ENCODE data around the gene NOP53. TPM values are rescaled to one million over a fixed set of nuclear protein-coding genes. Genes with fewer than 3 reads are reported as not detected.

NOP53 gene
- total and polyA plus RNA-seq, 4 donors = 146 to 498 (median 193) TPM

- Histone ChIP-seq H3K27ac (ENCODE audit: low read depth in 1 of 2, low read length in 1 of 2) (no peak overlapping the region), H3K9ac (ENCODE audit: insufficient read depth in 1 of 2, low read length in 2 of 2) (no peak overlapping the region), H3K4me3 (no peak overlapping the region), H3K36me3 (ENCODE audit: control insufficient read depth in 4 of 4, insufficient read depth in 4 of 4, low read length in 4 of 4) (peaks cover 0 to 7% (median 4%) of the 10 kb centered on the region in 4 donors), H3K9me3 (ENCODE audit: control insufficient read depth in 4 of 4, insufficient read depth in 3 of 4, low read length in 3 of 4) (no peaks in the 10 kb centered on the region), H3K4me1 (ENCODE audit: control insufficient read depth in 5 of 5, insufficient read depth in 5 of 5, low read length in 5 of 5) (no peaks in the 10 kb centered on the region), H3K27me3 (ENCODE audit: control insufficient read depth in 3 of 3, insufficient read depth in 3 of 3, low read length in 2 of 3) (no peaks in the 10 kb centered on the region)
- DNase-seq = peak; percentile 57 to 67 (median 65)
- WGBS, 2 donors = 18 to 21% methylated on average over 22 of the region's 22 CpGs
- TF ChIP-seq CTCF (IDR thresholded peaks at IDR 0.05; ENCODE audit: control extremely low read depth, extremely low read depth) = peak; percentile 80
- ATAC-seq (ENCODE audit: insufficient read depth, low FRiP score) = peak; percentile 77
Measured at GRCh38 chr19:47707135-47707925, 38.0 kb upstream of the NOP53 start.

- no peaks in the 10 kb centered on the region for H3K27me3 ChIP-seq (ENCODE audit: control insufficient read depth in 3 of 3, insufficient read depth in 3 of 3, low read length in 2 of 3)
- no peak for ATAC-seq (ENCODE audit: insufficient read depth, low FRiP score)
- H3K27ac ChIP-seq (ENCODE audit: low read depth in 1 of 2, low read length in 1 of 2) = no peak overlapping the region
- TF ChIP-seq CTCF (IDR thresholded peaks at IDR 0.05; ENCODE audit: control extremely low read depth, extremely low read depth) = no peak
- H3K4me3 ChIP-seq = no peak overlapping the region
- H3K36me3 ChIP-seq (ENCODE audit: control insufficient read depth in 4 of 4, insufficient read depth in 4 of 4, low read length in 4 of 4) = peaks cover 0 to 8% (median 4%) of the 10 kb centered on the region in 4 donors
- no peak overlapping the region for H3K9ac ChIP-seq (ENCODE audit: insufficient read depth in 1 of 2, low read length in 2 of 2)
- peaks cover 0 to 14% (median 5%) of the 10 kb centered on the region in 5 donors for H3K4me1 ChIP-seq (ENCODE audit: control insufficient read depth in 5 of 5, insufficient read depth in 5 of 5, low read length in 5 of 5)
- DNase-seq = no peak
- H3K9me3 ChIP-seq (ENCODE audit: control insufficient read depth in 4 of 4, insufficient read depth in 3 of 4, low read length in 3 of 4) = no peaks in the 10 kb centered on the region
- 81 to 93% methylated on average over 8 of the region's 8 CpGs for WGBS, 2 donors
Measured at GRCh38 chr19:47711652-47712242, 33.6 kb upstream of the NOP53 start.

- Histone ChIP-seq H3K9me3 (ENCODE audit: control insufficient read depth in 4 of 4, insufficient read depth in 3 of 4, low read length in 3 of 4) (no peaks in the 10 kb centered on the region), H3K4me3 (peak within 1 kb of the TSS; percentile 95), H3K9ac (ENCODE audit: insufficient read depth in 1 of 2, low read length in 2 of 2) (peak within 1 kb of the TSS; percentile 73 to 83), H3K27ac (ENCODE audit: low read depth in 1 of 2, low read length in 1 of 2) (peak within 1 kb of the TSS; percentile 51 to 81), H3K36me3 (ENCODE audit: control insufficient read depth in 4 of 4, insufficient read depth in 4 of 4, low read length in 4 of 4) (peaks cover 0 to 16% (median 10%) of the 10 kb centered on the region in 4 donors), H3K27me3 (ENCODE audit: control insufficient read depth in 3 of 3, insufficient read depth in 3 of 3, low read length in 2 of 3) (no peaks in the 10 kb centered on the region), H3K4me1 (ENCODE audit: control insufficient read depth in 5 of 5, insufficient read depth in 5 of 5, low read length in 5 of 5) (peaks cover 0 to 20% (median 14%) of the 10 kb centered on the region in 5 donors)
- ATAC-seq (ENCODE audit: insufficient read depth, low FRiP score) (peak; percentile 88), DNase-seq (peak; percentile 82 to 87 (median 83))
- peak; percentile 83 for TF ChIP-seq CTCF (IDR thresholded peaks at IDR 0.05; ENCODE audit: control extremely low read depth, extremely low read depth)
- WGBS, 2 donors = 5 to 9% methylated on average over 39 to 52 of the region's 52 CpGs
Measured at GRCh38 chr19:47713046-47714021, 32.0 kb upstream of the NOP53 start, which contains the start of gene EHD2. Gene EHD2 (plus strand): TSS chr19:47713422. CDS start chr19:47716613, 3,191 bp downstream.

Data from lung (tissue), 12 donors.